Skin epidermis (tissue), 12 donors: ENCODE measurements around the gene ARMC3.

ENCODE experiments used
- H3K27ac ChIP-seq, 21 experiments: fragments of 200-600 bp; sonication (generic) in 11 of 21; one replicate each; pipeline ENCODE4 v1.5.0; 2020; ENCODE audit warnings: mild to moderate bottlenecking in 3 of 21, inconsistent platforms in 2 of 21, moderate library complexity in 2 of 21
- H3K4me3 ChIP-seq, 7 experiments: fragments of 200-600 bp; sonication (generic) in 2 of 7; one replicate each; pipeline ENCODE4 v1.5.0; 2020; ENCODE audit warnings: inconsistent platforms in 2 of 7, mild to moderate bottlenecking in 2 of 7, moderate library complexity in 1 of 7

The ARMC3 gene

GRCh38 chr10:22988581-22989360, 60.9 kb downstream of the ARMC3 start:
- Histone ChIP-seq H3K4me3 (no peak overlapping the region), H3K27ac (no peak overlapping the region)

GRCh38 chr10:22990443-22990842, 62.6 kb downstream of the ARMC3 start:
- Histone ChIP-seq H3K4me3 (no peak overlapping the region), H3K27ac (no peak overlapping the region)

GRCh38 chr10:22992075-22992474, 64.2 kb downstream of the ARMC3 start:
- H3K4me3 ChIP-seq, result no peak overlapping the region
- H3K27ac ChIP-seq, result no peak overlapping the region

- Histone ChIP-seq H3K4me3 (no peak overlapping the region), H3K27ac (no peak overlapping the region)
These were observed 64.8 kb downstream of the ARMC3 start for GRCh38 chr10:22992621-22993020.

- H3K27ac ChIP-seq, result no peak overlapping the region
- H3K4me3 ChIP-seq, result no peak overlapping the region
These were observed 65.5 kb downstream of the ARMC3 start for GRCh38 chr10:22993314-22993713.

GRCh38 chr10:22997096-22997495, 69.2 kb downstream of the ARMC3 start:
- Histone ChIP-seq H3K27ac (no peak overlapping the region), H3K4me3 (no peak overlapping the region)

GRCh38 chr10:22998091-22998490, 70.2 kb downstream of the ARMC3 start:
- no peak overlapping the region for H3K27ac ChIP-seq
- no peak overlapping the region for H3K4me3 ChIP-seq

GRCh38 chr10:22999942-23000341, 72.1 kb downstream of the ARMC3 start:
- H3K4me3 ChIP-seq, result no peak overlapping the region
- H3K27ac ChIP-seq, result no peak overlapping the region

- Histone ChIP-seq H3K27ac (no peak overlapping the region), H3K4me3 (no peak overlapping the region)
These were observed 74.2 kb downstream of the ARMC3 start for GRCh38 chr10:23001901-23002516.

- H3K27ac ChIP-seq, result no peak overlapping the region
- no peak overlapping the region for H3K4me3 ChIP-seq
These were observed 77.3 kb downstream of the ARMC3 start for GRCh38 chr10:23005150-23005549.

- no peak overlapping the region for H3K4me3 ChIP-seq
- peak overlapping the region in 1 of 21 experiments; percentile 3 for H3K27ac ChIP-seq
These were observed 85.9 kb downstream of the ARMC3 start for GRCh38 chr10:23013581-23014335.

GRCh38 chr10:23015021-23015707, 87.3 kb downstream of the ARMC3 start:
- no peak overlapping the region for H3K4me3 ChIP-seq

GRCh38 chr10:23016636-23017035, 88.8 kb downstream of the ARMC3 start:
- no peak overlapping the region for H3K27ac ChIP-seq
- no peak overlapping the region for H3K4me3 ChIP-seq

More at GRCh38 chr10:23015021-23015707, 87.3 kb downstream of the ARMC3 start:
- H3K27ac ChIP-seq, result no peak overlapping the region

GRCh38 chr10:23019633-23020032, 91.8 kb downstream of the ARMC3 start:
- no peak overlapping the region for H3K4me3 ChIP-seq
- H3K27ac ChIP-seq, result no peak overlapping the region

- Histone ChIP-seq H3K4me3 (no peak overlapping the region), H3K27ac (no peak overlapping the region)
These were observed 93.6 kb downstream of the ARMC3 start for GRCh38 chr10:23021430-23021829.

- H3K27ac ChIP-seq, result no peak overlapping the region
- no peak overlapping the region for H3K4me3 ChIP-seq
These were observed 96.1 kb downstream of the ARMC3 start for GRCh38 chr10:23024002-23024401.

- Histone ChIP-seq H3K4me3 (no peak overlapping the region), H3K27ac (no peak overlapping the region)
These were observed 103.5 kb downstream of the ARMC3 start for GRCh38 chr10:23031318-23031717.

- no peak overlapping the region for H3K27ac ChIP-seq
- H3K4me3 ChIP-seq, result no peak overlapping the region
These were observed 106.9 kb downstream of the ARMC3 start for GRCh38 chr10:23034790-23035189.

GRCh38 chr10:23035569-23035968, 107.7 kb downstream of the ARMC3 start:
- H3K27ac ChIP-seq, result no peak overlapping the region

GRCh38 chr10:23037152-23037551, 109.3 kb downstream of the ARMC3 start:
- no peak overlapping the region for H3K27ac ChIP-seq
- H3K4me3 ChIP-seq, result no peak overlapping the region

More at GRCh38 chr10:23035569-23035968, 107.7 kb downstream of the ARMC3 start:
- H3K4me3 ChIP-seq, result no peak overlapping the region
